ENCODE results near the gene ING4. TPM values are rescaled to one million over a fixed set of nuclear protein-coding genes. Genes with fewer than 3 reads are reported as not detected.
"Not testable (repeated sequence)": the region's sequence is repeated elsewhere in the genome, so short reads cannot be mapped to it uniquely, and the experiment has no call there.

ING4 gene
- 121 and 129 TPM in 2 replicates for polyA plus RNA-seq (2014; cell fraction: cytosol; rRNA removed)
- polyA plus RNA-seq (2014; cell fraction: nucleus; rRNA removed), result 381 and 391 TPM in 2 replicates

DNA sequence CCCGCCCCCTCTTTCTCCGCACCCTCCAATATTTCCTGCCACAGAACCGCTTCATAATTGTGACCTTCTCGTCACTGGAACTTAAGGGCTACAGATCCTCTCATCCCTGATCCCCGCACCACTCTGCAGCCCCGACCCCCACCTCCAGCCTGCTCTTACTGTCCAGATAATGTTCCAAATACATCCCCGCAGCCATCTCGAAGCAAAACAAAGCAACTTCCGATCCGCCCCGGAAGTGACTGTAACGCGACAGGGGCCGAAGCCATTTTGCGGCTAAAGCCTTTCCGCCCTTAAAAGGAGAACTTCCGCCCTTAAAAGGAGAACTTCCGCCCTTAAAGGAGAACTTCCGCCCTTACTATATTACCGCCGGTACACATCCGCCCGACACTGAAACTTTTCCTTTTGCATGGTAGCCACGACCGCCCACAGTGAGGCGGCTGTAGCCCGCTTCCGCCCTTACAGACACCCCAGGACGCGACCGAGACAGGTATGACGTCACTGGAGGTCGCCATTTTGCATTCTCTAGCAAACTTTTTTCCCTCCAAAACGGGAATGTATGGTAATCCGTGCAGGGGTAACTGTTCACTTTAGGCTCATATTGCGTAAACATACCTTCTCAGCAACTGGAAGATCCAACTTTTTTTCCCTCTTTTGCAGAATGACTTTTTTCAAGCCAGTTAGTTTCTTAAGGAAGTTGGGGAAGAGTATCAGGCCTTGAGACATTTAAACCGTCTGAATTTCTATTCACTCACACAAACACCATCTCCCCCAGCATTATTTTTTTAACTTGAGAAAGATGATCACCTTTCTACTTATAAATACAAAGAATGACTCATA lies at the start of gene ING4:
Gene ING4, minus strand, starts transcription at position 214 of the 837 bp plus-strand sequence. Its CDS starts 18 bp downstream, at position 196.
- peak; percentile 100 for DNase-seq (ENCODE audit: low spot score)

DNA sequence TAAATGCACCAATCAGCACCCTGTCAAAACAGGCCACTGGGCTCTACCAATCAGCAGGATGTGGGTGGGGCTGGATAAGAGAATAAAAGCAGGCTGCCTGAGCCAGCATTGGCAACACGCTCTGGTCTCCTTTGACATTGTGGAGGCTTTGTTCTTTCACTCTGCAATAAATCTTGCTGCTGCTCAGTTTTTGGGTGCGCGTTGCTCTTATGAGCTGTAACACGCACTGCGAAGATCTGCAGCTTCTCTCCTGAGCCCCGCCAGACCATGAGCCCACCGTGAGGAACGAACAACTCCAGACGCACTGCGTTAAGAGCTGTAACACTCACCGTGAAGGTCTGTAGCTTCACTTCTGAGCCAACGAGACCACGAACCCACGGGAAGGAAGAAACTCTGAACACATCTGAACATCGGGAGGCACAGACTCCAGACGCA lies 46.1 kb upstream of the ING4 start:
- DNase-seq (ENCODE audit: low spot score), result no peak

DNA sequence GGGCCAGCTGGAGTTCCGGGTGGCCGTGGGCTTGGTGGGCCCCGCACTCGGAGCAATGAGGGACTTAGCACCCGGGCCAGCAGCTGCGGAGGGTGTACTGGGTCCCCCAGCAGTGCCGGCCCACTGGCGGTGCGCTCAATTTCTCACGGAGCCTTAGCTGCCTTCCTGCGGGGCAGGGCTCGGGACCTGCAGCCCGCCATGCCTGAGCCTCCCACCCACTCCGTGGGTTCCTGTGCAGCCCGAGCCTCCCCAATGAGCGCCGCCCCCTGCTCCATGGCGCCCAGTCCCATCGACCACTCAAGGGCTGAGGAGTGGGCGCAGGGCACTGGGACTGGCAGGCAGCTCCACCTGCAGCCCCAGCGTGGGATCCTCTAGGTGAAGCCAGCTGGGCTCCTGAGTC lies 45.4 kb upstream of the ING4 start:
- not testable (repeated sequence) for DNase-seq (ENCODE audit: low spot score)

DNA sequence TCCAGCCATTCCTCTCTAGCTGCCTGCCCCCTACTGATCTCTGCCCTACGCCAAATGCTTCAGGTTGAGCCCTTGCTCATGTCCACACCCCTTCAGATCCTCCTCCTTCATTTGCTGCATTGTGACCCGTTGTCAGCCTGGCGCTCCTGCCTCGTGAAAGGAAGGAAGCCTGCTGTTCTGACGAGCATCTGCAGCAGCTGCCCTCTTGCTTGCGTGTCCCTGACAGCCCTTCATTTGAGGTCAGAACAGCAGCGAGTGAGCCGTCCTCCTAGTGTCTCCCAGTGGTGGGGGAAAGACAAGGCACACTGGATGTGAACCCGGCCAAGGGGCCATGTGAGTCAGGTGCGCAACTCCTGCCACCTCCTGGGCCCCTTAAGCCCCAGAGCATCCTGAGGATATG lies 40.7 kb upstream of the ING4 start:
- DNase-seq (ENCODE audit: low spot score), result peak; percentile 84

DNA sequence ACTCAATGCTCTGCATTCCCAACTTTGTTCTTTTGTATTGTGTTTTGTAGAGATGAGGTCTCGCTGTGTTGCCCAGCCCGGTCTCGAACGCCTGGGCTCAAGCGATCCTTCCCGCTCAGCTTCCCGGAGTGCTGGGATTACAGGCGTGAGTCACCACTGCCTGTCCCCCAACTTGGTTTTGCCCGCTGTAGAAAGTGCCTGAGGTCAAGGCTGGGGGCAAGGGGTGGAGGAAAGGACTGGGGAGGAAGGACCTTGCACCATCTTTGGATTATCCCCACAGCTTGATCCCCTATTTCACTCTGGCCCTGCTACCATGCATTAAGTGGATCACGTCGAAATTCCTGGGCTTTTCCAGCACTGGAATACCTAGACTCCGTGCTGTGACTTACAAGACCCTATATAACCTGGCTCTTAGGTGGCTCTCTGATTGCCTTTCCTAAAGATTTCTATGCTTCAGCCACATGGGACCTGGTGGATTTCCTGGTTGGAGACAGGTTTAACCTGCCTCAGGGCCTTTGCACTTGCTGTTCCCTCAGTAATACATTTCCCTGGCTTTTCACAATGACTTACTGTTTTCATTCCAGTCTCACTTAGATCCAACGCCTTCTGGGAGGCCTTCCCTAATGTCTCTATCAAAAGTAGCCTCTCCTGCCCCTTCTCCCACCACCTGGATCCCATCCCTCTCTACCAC lies 38.3 kb upstream of the ING4 start:
- no peak for DNase-seq (ENCODE audit: low spot score)

DNA sequence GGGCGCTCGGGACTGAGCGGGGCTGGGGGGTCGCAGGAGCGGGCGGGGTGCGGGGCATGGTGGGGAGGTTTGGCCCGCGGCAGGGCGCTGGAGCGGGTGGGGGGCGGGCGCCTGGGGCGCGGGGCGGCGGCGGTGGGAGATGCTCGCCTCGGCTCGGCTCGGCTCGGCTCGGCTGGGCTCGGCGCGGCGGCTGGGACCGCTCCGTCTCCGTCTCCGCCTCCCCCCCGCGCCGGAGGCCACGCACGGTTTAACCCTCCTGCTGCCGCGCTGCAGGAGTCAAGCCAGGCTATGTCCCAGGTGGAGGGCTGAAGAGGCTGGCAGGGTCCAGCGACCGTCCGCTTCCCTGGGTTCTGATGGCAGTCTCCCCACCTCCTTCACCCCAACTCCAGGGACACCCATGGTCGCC lies 37.7 kb upstream of the ING4 start, which contains the start of gene PIANP:
Gene PIANP, minus strand, starts transcription at position 170 of the 406 bp plus-strand sequence. CDS start 2,754 bp downstream, outside the sequence.
- peak; percentile 70 for DNase-seq (ENCODE audit: low spot score)

DNA sequence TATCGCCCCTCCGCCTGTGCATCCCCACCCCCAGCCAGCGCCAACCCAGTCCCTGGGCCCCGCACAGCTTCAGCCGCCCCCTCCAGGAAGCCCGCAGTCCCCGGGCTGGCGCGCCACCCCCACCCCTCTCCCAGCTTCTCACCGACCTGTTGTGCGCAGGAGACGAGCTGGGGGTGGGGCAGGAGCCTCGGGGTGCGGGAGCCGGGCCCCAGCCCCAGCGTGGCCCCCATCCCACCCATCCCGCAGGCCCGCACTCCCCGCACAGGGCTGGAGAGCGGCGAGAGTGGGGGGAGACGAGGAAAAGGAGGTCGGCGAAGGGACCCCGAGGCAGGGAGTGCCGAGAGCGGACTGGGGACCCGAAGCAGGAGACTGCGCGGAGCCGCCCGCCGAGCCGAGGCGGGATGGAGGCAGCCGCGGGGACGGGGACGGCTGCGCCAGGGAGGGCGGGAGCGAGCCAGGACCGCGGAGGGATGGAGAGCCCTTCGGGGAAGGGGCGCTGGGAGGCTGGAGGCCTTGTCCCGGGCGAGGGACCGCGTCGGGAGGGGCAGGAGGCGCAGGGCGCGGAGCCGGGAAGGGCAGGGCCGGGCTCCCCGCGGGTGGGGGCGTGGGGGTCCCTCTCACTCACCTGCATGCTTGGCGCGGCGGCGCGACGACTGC lies 37.2 kb upstream of the ING4 start:
- DNase-seq (ENCODE audit: low spot score), result peak; percentile 38

DNA sequence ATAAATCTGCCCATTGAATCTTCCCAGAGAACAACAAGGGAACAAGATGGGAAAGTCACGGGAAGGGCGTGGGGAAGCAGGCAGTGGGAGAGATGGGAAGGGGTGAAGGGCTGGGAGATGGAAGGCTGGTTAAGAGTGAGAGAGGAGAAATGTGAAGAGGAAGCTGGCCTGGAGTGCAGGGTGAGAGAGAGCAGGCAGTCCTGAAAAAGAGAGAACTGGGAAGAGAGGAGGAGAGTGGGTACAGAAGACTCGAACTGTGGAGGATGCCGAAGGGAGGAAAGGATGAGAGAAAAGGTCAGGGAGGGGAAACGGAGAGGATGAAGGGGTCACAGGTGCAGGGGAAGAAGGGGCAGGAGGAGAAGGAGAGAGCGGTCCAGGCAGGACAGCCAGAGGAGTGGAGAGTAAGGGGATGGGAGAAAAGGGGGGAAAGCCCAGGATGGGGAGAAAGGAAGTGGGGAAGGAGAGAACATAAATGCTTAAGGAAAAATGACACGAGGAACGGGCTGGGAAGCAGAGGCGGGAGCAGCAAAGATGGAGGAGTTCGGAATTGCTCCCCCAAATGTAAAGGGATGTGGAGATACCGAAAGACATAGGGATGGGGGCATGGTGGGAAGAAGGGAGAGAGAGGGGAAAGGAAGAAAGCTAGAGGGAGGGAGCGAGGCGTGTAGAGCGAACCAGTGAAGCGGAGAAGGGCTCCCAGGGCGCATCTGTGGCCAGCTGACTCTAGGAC lies 36.5 kb upstream of the ING4 start:
- no peak for DNase-seq (ENCODE audit: low spot score)

DNA sequence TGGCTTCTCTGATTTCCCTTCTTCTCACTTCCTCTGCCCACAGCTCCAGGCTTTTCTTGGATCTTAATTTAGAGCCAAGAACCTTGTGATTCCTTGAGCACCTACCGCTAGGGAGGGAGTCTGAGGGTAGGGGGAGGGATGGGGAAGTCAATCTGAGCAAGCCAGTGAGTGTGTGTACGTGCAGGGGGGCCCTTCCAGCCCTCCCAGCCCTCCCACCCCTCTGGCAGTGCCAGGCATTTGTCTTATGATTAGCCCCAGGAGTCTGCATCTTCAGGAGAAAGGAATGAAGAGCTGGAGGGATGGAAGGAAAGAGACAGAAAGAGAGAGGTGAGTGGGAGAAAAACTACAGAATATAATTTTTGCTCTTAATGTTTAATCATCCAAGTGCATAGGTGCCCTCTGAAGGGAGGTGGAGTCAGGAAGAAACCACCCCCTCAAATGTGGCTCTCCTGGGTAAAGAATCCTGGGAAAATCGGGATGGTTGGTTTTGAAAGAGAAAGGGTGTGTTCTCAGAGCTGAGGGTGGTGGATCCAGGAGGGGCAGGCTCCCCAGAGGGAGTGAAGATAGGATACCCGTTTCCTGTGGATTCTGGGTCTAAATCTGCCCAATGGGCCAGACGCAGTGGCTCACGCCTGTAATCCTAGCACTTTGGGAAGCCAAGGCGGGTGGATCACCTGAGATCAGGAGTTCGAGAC lies 35.6 kb upstream of the ING4 start:
- DNase-seq (ENCODE audit: low spot score), result no peak

DNA sequence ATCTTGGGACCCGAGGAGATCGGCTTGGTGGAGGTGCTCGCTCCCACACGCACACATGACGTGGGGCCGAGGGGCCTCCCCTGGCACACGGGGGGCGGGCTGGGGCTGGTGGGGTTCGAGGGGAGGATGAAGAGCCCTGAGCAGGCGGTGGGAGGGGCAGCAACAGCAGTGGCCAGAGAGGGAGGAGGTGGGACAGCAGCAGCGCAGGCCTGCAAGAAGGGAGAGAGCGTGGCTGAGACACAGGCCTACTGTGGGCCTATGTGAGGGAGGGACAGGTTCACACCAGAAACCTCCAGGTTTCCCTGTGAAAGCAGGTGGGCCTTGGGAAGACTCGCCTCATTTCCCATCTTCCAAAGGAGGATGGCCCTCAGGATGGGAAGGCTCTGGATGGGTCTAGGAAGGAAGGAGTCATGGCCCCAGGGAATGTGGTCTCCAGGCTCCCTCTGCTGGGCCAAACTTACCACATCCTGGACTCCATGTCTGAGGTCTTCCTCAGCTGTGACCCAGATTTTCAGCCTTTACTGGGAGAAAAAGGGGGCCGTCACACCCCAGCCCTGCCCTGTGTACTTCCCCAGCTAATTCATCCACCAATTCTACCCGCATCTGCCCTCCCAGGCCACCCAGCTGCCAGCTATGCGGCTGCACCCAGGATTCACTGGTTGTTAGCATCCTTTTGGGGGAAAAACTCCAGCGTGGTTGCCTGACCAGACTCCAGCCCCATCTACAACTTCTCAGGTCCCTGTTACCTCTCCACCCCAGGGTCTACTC lies 34.8 kb upstream of the ING4 start:
- DNase-seq (ENCODE audit: low spot score), result peak; percentile 69

DNA sequence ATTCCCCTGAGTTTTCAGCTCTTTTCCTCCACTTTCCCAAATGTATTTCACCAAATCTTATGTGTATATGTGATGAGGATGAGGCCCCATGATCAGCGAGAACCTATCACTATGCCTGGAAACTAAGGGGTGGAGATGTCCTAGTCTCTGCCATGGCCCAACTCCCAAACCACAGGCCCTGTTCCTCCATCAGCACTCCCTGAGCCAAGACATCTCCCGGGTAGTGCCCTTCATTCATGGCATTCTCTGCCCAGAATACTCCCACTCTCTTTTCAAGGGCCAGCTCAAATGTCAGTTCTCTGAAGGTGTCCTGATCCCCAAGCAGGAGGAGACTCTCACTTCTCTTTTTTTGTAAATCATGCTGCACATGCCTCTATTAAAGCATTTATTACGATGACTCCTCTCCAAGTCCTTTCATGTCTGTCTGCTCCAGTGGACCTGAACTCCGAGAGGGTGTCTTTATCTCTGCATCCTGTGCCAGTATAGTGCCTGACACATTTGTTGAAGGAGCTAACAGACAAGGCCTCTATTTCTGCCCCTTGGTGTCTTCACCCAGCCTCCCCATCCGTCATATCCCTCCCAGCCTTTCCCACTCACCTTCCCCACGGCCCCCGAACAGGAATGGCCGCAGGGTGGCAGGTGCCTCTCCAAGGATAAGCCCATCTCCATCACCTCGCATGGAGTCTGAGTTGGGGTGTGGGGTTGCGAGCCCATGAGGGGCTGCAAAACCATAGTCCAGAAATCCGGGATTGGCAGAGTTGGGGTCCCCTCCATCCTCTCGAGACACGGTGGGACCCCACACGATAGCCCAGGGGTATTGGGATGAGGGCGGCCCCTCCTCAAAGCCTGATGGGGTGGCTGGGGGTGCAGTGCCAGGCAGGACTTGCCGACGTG lies 34.0 kb upstream of the ING4 start:
- no peak for DNase-seq (ENCODE audit: low spot score)

DNA sequence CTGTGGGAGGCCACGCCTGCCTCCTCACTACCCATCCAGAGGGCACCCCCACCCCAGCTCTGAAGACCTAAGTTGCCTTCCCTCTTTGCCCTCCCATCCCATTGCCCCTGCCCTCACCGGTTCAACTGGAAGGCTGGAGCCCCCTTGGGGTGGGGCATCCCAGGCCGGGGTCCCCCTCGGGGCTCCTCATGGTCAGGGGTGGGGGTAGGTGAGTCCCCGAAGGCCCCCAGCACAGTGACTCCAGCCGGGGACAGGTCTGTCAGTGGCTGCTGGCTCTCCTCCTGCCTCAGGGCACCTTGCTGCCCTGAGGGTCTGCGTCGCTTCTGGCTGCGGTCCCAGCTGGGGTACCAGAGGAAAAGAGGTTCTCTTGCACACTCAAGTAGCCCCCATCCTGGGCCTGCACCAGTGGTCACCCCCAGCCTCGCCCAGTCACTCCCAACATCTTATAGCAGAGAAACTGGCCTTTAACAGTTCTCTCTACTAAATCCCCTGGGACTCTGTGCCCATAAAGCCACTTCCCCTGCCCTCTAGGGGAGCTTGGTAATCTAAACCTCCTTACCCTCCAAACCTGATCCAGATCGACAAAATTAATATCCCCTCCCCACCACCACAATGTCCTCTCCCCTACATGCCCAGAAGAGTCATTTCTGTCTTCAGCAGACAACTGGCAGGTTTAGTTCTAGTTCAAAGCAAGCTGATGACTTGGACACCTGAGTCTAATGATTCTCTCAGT lies 32.6 kb upstream of the ING4 start:
- no peak for DNase-seq (ENCODE audit: low spot score)

DNA sequence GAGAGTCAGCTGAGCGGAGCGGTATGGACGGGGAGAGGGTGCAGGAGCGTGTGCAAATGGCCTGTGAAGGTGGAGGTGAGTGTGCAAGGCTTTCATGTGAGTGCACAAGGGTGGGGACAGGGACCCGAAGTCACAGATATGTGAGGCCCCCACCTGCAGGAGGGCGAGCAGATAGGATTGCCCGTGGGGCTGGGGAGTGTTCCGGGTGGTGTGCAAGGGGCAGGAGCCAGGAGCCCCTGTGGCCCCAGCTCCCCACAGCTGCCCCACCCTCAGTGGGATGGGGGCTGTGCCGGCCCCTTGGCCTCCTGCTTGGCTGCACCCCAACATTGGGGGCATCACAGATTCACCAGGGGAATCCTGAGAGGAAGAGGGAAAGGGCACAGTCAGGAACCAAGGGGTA lies 31.8 kb upstream of the ING4 start:
- DNase-seq (ENCODE audit: low spot score), result no peak

DNA sequence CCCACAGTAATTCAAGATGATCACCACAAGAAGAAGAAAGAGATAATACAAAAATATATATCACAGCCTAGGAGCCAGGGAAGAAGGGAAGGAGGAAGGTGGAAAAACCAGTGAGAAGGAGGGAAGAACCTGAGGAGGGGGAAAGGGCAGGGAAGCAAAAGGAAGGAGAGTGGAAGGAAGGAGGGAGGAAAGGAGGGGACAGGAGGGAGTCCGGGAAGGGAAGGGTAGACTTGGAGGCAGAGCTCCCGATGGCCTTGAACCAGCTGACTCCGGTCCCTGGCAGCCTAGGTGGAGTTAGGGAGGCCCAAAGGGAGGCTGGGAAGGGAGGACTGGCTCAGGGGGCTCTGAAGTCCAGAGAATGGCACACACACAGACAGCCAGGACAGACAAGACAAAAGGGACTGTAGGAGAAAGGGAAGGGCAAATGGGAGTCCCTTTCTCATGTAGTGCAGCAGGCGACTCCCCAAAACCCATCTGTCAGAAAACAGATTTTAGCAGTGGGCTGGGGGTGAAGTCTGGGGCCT lies 31.0 kb upstream of the ING4 start:
- no peak for DNase-seq (ENCODE audit: low spot score)

DNA sequence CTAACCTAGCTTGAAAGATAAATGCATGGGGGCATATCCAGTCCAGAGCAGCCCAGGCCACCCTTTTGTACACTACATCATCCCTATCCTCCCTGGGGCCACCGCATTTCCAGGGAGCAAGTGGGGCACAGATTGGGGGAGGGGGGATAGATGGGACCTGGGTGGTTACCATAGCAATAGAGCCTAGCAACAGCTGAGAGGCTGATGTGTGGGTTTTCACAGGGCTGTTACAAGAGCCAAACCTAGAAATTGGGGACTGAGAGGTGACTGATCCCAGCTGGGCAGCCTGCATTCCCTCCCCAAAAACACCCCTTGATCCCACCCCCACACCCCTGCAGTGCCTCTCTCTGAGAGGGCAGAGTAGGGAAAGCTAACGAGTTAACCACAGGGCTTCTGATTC lies 30.0 kb upstream of the ING4 start:
- no peak for DNase-seq (ENCODE audit: low spot score)

DNA sequence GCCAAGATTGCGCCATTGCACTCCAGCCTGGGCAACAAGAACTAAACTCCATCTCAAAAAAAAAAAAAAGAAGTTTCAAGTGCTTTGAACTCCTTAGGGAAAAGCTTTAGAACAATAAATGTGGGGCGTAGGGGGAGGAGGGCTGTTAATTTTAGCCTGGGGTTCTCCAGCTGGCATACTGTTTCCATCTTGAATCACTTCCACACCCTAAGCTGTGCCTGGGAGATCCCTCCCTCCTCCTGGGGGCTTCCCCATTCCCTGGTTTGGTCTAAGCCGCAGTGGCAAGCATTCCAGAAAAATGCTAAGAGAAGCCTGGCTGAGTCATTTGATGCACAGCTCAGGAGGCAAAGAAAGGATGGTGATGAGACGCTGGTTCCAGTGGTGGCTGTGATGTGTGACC lies 28.6 kb upstream of the ING4 start:
- DNase-seq (ENCODE audit: low spot score), result no peak

DNA sequence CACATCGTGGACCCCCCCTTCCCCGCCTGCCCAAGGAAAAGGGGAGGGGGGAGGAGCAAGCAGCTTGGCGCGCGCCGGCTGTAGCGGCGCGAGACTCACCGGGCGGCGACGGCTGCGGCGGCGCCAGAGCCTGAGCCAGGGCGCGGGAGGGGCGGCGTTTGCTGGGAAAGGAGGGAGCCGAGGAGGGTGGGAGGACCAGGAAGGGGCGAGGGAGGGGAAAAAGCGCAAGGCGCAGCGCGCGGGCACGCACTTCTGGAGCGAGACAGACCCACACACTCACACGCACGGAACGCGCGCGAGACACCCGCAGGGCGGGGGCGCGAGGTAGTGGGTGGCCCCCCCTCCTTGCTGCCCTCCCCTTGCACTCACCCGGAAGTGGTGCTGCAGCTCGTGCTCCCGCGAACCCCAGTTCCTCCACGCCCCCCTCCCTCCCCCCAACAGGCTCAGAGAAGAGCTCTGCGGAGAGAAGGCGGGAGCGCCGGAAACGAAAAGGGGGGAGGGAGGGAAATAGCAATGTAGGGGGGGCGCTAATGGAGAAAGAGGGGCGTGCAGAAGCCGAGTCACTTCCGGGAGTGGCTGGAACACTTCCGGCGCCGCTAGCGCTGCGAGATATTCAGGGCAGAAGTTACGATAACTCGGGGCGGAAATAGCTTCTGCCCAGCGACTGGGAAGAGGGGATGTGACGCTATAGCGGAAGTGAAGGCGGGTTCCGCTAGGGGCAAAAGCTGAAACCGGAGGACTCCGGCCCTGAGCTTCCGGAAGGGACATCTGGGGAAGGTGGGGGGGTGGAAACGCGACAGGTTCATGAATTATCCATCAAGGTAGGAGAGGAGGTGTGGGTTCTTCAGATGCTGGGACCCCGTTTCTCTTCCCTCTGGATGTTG lies 26.3 kb upstream of the ING4 start, which contains the start of gene ZNF384:
Gene ZNF384, minus strand, starts transcription at position 377 of the 884 bp plus-strand sequence. CDS start 9,855 bp downstream, outside the sequence.
- peak; percentile 100 for DNase-seq (ENCODE audit: low spot score)
